Spleen (tissue), 11 donors: ENCODE data around the gene IL1R2. TPM values are rescaled to one million over a fixed set of nuclear protein-coding genes. Genes with fewer than 3 reads are reported as not detected.

Experiments used
- DNase-seq: peaks from one replicate; pipeline ENCODE4 v3.0.0-alpha.2; 2020
- H3K27ac ChIP-seq, 8 donors: fragments of 200-600 bp; sonication (generic) in 7 of 8; 1 replicate in 4 of 8; 2 replicates in 4 of 8; pipeline versions ENCODE4 v1.5.0 to v1.8.0; 2016 to 2021; ENCODE audit warnings: inconsistent platforms in 4 of 8, mild to moderate bottlenecking in 4 of 8, moderate library complexity in 1 of 8
- H3K27me3 ChIP-seq, 7 donors: fragments of 200-600 bp; sonication (generic) in 6 of 7; replicated peaks in 1 of 7; 1 replicate in 4 of 7; 2 replicates in 3 of 7; pipeline versions ENCODE4 v1.5.0 to v1.8.0; 2016 to 2021; ENCODE audit warnings: inconsistent platforms in 3 of 7, mild to moderate bottlenecking in 1 of 7
- H3K36me3 ChIP-seq, 6 donors: fragments of 200-600 bp; sonication (generic) in 5 of 6; 1 replicate in 4 of 6; 2 replicates in 2 of 6; pipeline versions ENCODE4 v1.5.0 to v1.8.0; 2016 to 2021; ENCODE audit warnings: inconsistent platforms in 2 of 6
- H3K4me1 ChIP-seq, 6 donors: fragments of 200-600 bp; sonication (generic) in 5 of 6; 1 replicate in 3 of 6; 2 replicates in 3 of 6; pipeline versions ENCODE4 v1.5.0 to v1.8.0; 2016 to 2021; ENCODE audit warnings: inconsistent platforms in 3 of 6
- H3K4me3 ChIP-seq, 8 donors: fragments of 200-600 bp; sonication (generic) in 7 of 8; 1 replicate in 4 of 8; 2 replicates in 4 of 8; pipeline versions ENCODE4 v1.5.0 to v1.8.0; 2016 to 2021; ENCODE audit warnings: inconsistent platforms in 4 of 8, mild to moderate bottlenecking in 4 of 8, moderate library complexity in 2 of 8
- H3K9me3 ChIP-seq, 8 donors: fragments of 200-600 bp; sonication (generic) in 7 of 8; 1 replicate in 4 of 8; 2 replicates in 4 of 8; pipeline versions ENCODE4 v1.5.0 to v1.8.0; 2016 to 2021; ENCODE audit warnings: inconsistent platforms in 4 of 8
- POLR2A ChIP-seq, 3 donors: fragments of 450-650 bp; IDR thresholded peaks; one replicate each; pipeline ENCODE4 v1.5.1; 2017; ENCODE audit warnings: antibody characterized with exemption in 3 of 3, mild to moderate bottlenecking in 1 of 3
- POLR2AphosphoS5 ChIP-seq, 3 donors: sonication (generic); formaldehyde crosslinking; IDR thresholded peaks; one replicate each; pipeline ENCODE4 v1.5.1; 2017; ENCODE audit warnings: antibody characterized with exemption in 3 of 3
- WGBS, 5 donors: extraction: QIAGEN DNeasy Blood & Tissue Kit in 3 of 5; methylation state at CpG; one replicate each; pipeline versions ENCODE4 v1.1.5 to v1.1.7; 2013 to 2018; 5-methylcytosine and 5-hydroxymethylcytosine counted together
- intact Hi-C: fragments of 100-400 bp; cut with DNase I; formaldehyde crosslinking; loops from one replicate; pipeline ENCODE4 v1.15.0; 2023; ENCODE audit warnings: low total_unique reads
- polyA plus RNA-seq, 3 donors: library from polyadenylated mRNA; stranded (reverse); fragments of 200-250 nt; gene quantifications; one replicate each; pipeline ENCODE4 v1.2.1, GENCODE V29; 2013
- total RNA-seq, 7 donors: library from RNA; depleted of rRNA in 3 of 7; stranded (reverse); fragments of >200 nt in 3 of 7; fragmentation: NEBNext Ultra II Directional in 4 of 7; extraction: Animal tissue kit (Norgen Biotek cat#: 25700) in 4 of 7; gene quantifications; one replicate each; pipeline versions ENCODE4 v1.1.0 to v1.2.1, GENCODE V29; 2016 to 2021
- TF ChIP-seq, protein P1 (sequence below), 11 experiments: fragments of 200-600 bp in 7 of 11; fragments of 450-650 bp in 4 of 11; sonication (generic) in 4 of 11; IDR thresholded peaks in 8 of 11; conservative IDR thresholded peaks in 3 of 11; 1 replicate in 7 of 11; 2 replicates in 4 of 11; pipeline versions ENCODE4 v1.4.0 to v1.8.0; 2016 to 2021; ENCODE audit warnings: antibody characterized with exemption in 11 of 11, inconsistent platforms in 4 of 11, mild to moderate bottlenecking in 1 of 11
- donor health status: healthy with polysubstance abuse.
- donor health status: DM: no; HTN: no; CAD: no; lungs with moderate emphysema.
- donor health status: DM: no; HTN: no; CAD: no.
- donor health status: Bipolar disorder and iron deficiency.
- donor health status: healthy.
- donor health status: DM: no; HTN: no; CAD: no.
- donor health status: DM: yes; HTN: yes; CAD: no.

The IL1R2 gene
- total and polyA plus RNA-seq, 10 donors = 20.1 to 607 (median 116) TPM

DNA sequence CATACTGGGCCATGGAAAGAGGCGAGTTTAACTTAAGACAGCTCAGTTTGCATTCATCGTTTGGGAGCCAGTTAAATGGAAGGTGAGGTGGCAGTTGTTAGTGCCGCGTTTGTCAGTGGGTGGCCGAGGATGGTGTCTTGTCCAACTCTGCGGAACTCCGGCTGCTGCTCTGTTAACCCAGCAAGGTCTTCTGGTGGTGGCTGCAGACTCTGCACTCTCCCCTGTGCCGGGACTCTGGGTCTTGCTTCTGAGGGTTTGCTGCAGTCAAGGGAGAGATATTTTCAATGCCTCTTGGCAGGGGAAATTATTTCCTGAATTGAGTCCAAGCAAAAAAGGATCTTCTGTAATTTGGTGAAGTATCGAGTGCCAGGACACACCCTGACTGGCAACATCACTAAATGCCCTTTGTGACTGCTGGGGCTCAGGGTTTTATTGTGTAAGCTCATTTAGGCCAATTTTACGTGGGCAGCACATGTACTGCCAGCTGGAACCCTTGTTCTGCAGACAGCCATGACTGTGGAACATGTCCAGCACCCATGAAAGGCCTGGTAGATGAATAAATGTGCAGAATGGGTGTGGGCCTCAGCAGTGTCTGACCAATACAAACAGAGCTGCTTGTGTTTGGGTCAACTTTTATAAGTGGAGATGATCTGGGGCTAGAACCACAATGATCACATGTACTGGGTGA, 58.1 kb downstream of the IL1R2 start:
- TF ChIP-seq POLR2AphosphoS5 (IDR thresholded peaks at IDR 0.05) = no peak
- TF ChIP-seq, protein P1, sequence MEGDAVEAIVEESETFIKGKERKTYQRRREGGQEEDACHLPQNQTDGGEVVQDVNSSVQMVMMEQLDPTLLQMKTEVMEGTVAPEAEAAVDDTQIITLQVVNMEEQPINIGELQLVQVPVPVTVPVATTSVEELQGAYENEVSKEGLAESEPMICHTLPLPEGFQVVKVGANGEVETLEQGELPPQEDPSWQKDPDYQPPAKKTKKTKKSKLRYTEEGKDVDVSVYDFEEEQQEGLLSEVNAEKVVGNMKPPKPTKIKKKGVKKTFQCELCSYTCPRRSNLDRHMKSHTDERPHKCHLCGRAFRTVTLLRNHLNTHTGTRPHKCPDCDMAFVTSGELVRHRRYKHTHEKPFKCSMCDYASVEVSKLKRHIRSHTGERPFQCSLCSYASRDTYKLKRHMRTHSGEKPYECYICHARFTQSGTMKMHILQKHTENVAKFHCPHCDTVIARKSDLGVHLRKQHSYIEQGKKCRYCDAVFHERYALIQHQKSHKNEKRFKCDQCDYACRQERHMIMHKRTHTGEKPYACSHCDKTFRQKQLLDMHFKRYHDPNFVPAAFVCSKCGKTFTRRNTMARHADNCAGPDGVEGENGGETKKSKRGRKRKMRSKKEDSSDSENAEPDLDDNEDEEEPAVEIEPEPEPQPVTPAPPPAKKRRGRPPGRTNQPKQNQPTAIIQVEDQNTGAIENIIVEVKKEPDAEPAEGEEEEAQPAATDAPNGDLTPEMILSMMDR (IDR thresholded peaks at IDR 0.05 in 8 of 11, conservative IDR thresholded peaks at IDR 0.05 in 3 of 11) = no peak
- TF ChIP-seq POLR2A (IDR thresholded peaks at IDR 0.05) = no peak
- peaks cover 0 to 47% (median 0%) of the 10 kb centered on the region in 7 donors for H3K27me3 ChIP-seq
- 58 to 76% (median 71%) methylated on average over 10 of the region's 10 CpGs for WGBS, 5 donors
- peaks cover 0 to 13% (median 0%) of the 10 kb centered on the region in 6 donors for H3K36me3 ChIP-seq
- intact Hi-C loops = no loop called here
- no peaks in the 10 kb centered on the region for H3K9me3 ChIP-seq
- H3K27ac ChIP-seq = peak overlapping the region in 7 of 8 donors; percentile 26 to 83 (median 75)
- no peak for DNase-seq
- H3K4me1 ChIP-seq = peaks cover 8 to 62% (median 37%) of the 10 kb centered on the region in 6 donors
- H3K4me3 ChIP-seq = no peak overlapping the region

DNA sequence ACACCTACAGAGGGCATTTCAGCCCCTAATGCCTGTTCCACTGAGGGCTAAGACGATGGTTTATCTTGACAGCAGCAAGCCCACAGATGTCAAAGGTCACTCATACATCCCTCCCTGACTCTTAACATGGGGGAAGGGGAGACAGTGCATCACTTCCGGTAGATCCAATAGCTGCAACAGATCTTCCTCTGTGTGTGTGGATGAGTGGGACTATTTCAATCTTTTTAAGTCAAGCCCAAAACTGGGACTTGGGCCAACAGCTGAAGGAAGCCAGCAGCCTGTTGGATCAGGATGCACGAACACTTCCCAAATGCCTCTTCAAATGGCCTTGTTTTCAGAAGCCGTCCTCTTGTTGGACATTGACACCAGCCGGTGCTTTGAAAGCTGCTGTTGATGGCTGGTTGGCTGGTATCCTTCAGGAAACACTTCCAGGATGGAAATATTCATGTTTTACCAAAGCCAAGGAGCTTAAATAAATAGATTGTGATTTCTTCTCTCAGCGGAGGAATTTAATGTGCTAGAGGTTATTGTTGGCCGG, 59.2 kb downstream of the IL1R2 start:
- TF ChIP-seq POLR2AphosphoS5 (IDR thresholded peaks at IDR 0.05) (peak; percentile 9 to 78 (median 26)), POLR2A (IDR thresholded peaks at IDR 0.05) (no peak)
- TF ChIP-seq, protein P1 (IDR thresholded peaks at IDR 0.05 in 8 of 11, conservative IDR thresholded peaks at IDR 0.05 in 3 of 11) = no peak
- WGBS, 5 donors = 51 to 67% (median 56%) methylated on average over 7 of the region's 7 CpGs
- DNase-seq = no peak
- Histone ChIP-seq H3K4me3 (no peak overlapping the region), H3K36me3 (peaks cover 0 to 9% (median 0%) of the 10 kb centered on the region in 6 donors), H3K27ac (peak overlapping the region in 7 of 8 donors; percentile 63 to 83 (median 75)), H3K27me3 (peaks cover 0 to 37% (median 0%) of the 10 kb centered on the region in 7 donors), H3K4me1 (peaks cover 8 to 59% (median 37%) of the 10 kb centered on the region in 6 donors), H3K9me3 (no peaks in the 10 kb centered on the region)
- intact Hi-C loops = no loop called here

DNA sequence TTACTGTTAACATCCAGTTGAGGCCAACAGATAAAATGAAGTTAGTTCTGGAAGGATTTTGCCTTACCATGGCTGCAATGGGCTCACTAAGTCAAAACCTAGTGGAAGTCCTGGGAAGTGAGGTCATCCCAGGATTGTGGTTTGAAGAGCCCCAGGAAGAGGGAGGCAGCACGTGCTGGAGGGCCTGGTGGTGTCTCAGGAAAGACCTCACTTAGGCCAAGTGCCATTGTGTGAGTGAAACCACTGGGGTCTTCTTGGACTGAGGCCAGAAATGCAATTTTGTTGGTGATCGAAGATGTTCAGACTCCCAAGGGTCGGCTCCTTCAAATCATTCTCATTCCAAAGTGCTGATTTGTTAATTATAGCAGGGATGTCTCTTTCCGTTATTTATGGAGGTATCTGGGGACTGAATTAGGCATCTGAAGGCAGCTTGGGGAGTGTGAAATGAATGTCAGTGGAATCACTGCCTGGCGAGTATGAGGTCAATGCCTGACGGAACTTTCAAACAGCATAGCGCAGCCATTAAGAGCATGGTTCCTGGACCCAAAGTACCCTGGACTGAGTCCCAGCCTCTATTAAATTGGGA, 60.0 kb downstream of the IL1R2 start:
- 64 to 75% (median 69%) methylated on average over 6 to 7 of the region's 7 CpGs for WGBS, 5 donors
- no peak for DNase-seq
- intact Hi-C loops = no loop called here
- Histone ChIP-seq H3K4me3 (no peak overlapping the region), H3K27me3 (peaks cover 0 to 28% (median 0%) of the 10 kb centered on the region in 7 donors), H3K27ac (peak overlapping the region; percentile 48 to 83 (median 75)), H3K36me3 (peaks cover 0 to 6% (median 0%) of the 10 kb centered on the region in 6 donors), H3K9me3 (no peaks in the 10 kb centered on the region), H3K4me1 (peaks cover 8 to 50% (median 34%) of the 10 kb centered on the region in 6 donors)
- TF ChIP-seq, protein P1 (IDR thresholded peaks at IDR 0.05 in 8 of 11, conservative IDR thresholded peaks at IDR 0.05 in 3 of 11) = peak in 1 of 11 experiments; percentile 8
- TF ChIP-seq POLR2AphosphoS5 (IDR thresholded peaks at IDR 0.05) (no peak), POLR2A (IDR thresholded peaks at IDR 0.05) (no peak)

DNA sequence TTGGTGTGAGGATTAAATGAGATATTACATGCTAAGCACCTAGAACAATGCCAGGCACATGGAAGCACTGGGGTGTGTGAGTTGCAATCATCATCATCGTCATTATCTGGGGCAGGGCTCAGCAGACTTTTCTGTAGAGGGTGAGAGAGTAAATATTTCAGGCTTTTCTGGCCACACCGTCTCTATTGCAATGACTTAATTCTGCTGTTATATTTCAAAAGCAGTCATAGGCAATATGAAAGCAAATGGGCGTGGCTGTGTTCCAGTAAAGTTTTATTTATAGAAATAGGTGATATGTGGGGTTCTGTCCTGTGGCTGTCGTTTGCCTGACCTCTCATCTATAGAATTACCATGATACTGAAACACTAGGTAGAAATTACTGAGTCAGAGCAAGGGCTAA, 60.6 kb downstream of the IL1R2 start:
- TF ChIP-seq POLR2A (IDR thresholded peaks at IDR 0.05) (no peak), POLR2AphosphoS5 (IDR thresholded peaks at IDR 0.05) (no peak)
- TF ChIP-seq, protein P1 (IDR thresholded peaks at IDR 0.05 in 8 of 11, conservative IDR thresholded peaks at IDR 0.05 in 3 of 11) = no peak
- H3K36me3 ChIP-seq = peaks cover 0 to 10% (median 0%) of the 10 kb centered on the region in 6 donors
- 30 to 71% (median 46%) methylated on average over 4 of the region's 4 CpGs for WGBS, 5 donors
- intact Hi-C loops = no loop called here
- no peaks in the 10 kb centered on the region for H3K9me3 ChIP-seq
- peak overlapping the region in 6 of 8 donors; percentile 3 to 83 (median 76) for H3K27ac ChIP-seq
- peaks cover 0 to 22% (median 0%) of the 10 kb centered on the region in 7 donors for H3K27me3 ChIP-seq
- DNase-seq = no peak
- H3K4me1 ChIP-seq = peaks cover 8 to 47% (median 33%) of the 10 kb centered on the region in 6 donors
- no peak overlapping the region for H3K4me3 ChIP-seq
